Stimulated activated CD8-positive, alpha-beta memory T cell treated with anti-CD3 and anti-CD28 coated beads, Interleukin-4, amount 100 ng/mL, for 24 hours (primary cell): ENCODE data around the gene ARMH3.

Source experiments
- DNase-seq: peaks from one replicate; pipeline ENCODE4 v3.0.0-alpha.2; 2020; ENCODE audit warnings: low read depth

Gene ARMH3

GRCh38 chr10:101829561-101830315, 226.2 kb downstream of the ARMH3 start:
- DNase-seq: no peak

DNA sequence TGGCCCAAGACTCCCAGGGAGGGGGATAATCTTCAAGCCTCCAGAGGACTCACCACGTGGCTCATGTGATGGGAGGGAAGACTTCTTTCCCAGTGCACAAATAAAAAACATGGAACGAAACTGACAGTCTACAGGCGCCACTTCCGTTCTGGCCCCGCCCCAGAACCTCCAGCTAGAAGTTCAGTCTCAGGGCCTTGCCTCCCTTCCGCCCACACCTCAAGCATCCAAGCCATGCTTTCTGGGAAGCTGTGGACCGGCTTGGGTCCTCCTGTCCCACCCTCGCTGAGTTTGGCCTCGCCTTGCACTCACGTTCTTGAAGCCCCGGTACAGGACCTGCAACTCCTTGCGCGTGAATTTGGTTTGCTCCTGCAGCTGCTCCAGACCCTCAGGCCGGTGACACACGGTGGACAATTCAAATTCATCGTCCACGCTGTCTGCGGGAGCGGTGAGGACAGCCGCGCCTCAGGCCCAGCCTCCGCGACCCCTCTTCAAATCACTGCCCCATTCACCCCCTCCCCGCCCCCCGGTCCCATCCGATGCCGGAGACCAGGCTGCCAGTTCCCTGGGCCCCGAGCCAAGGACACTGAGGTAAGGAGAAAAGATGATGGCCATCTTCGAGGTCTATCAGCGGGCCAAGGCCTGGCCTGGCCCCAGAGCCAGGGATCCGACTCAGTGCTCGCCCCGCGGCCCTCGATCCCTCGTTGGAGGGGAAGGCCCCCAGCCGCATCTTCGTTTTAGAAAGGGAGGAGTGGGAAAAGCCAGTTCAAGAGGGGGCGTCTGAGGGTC, 227.0 kb downstream of the ARMH3 start:
- no peak for DNase-seq

- no peak for DNase-seq
Measured at GRCh38 chr10:101827919-101828600, 227.9 kb downstream of the ARMH3 start.

DNA sequence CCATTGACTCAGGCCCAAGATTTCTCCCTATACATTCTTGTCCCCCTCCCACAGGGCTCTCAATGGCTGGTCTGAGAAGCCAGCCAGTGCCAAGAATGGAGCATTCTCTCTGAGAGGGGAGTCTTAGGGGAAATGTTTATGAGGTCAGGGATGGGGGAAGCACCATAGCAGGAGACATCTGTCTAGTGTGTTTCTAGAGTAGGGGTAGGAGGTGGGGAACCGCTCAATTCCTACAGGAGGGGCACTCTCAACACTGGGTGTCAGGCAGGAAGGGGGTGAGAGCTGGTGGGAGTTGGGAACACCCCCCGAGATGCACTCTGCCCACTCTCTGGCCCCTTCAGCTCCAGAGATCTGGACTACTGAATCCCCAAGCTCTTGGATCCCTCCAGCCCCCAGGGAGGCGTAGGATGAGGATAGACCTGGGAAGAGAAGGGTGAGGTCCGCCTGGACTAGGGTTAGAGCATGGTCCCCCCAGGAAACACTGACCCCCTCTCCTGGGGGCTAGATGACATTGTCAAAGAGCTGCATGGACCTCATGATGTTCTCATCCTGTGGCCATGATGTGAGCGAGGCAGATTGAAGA, 229.0 kb downstream of the ARMH3 start:
- no peak for DNase-seq

DNA sequence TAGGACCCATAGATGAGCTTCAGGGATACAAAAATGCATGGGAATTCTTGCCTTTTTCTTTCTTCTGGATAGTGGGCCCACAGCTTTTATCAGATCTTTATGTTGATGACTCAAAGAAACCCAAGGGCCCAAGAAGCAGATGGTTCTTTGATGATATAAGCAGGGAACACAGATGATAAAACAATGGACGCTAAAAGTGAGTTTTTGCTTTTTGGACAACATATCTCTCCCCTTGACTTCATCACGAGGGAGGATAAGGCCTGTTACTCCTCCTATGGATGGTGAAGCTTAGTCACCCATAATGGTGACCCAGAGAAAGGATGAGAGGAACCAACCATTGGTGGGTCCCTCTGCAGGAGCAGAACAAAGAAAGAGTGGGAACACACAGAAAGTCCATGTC, 231.2 kb downstream of the ARMH3 start:
- no peak for DNase-seq

GRCh38 chr10:101818872-101819633, 236.9 kb downstream of the ARMH3 start:
- no peak for DNase-seq

DNA sequence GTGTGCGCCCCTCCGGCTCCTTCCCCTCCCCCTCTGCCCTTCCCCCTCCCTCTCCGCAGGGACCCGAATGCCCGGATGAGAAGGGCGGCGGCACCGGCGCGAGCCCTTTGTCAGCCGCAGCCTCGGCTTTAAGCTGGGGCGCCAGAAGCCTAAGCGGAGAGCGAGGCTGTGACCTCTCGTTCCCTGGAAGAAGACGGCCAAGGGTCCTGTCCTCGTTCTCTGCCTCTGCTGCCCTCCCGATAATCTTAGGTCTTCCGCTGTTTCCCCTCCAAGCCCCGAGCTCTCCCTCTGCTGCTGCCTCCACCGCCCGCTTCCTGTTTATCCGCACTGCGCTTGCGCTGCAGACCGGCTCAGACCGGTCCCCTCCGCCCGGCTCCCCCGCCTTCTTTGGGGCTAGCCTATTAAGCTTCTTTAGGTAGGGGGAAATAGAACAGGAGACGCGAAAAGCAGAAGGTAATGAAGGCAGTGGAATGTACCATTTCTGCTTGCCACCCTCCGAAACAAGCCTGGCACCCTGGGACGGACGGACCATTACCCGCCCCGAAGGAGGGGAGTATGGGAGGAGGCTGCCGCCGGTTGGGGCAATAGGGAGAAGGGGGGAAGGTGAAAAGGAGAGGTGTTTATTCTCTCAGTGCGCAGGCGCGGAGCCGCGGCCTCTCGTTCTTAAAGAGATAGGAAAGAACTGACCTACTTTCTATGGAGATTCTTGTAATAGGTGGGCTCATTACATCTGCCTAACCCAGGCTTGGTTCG, 237.7 kb downstream of the ARMH3 start, which contains the start of gene OGA:
OGA (minus strand) TSS at position 326 of the 753 bp plus-strand sequence. CDS start 422 bp downstream, outside the sequence.
- DNase-seq: peak; percentile 96

DNA sequence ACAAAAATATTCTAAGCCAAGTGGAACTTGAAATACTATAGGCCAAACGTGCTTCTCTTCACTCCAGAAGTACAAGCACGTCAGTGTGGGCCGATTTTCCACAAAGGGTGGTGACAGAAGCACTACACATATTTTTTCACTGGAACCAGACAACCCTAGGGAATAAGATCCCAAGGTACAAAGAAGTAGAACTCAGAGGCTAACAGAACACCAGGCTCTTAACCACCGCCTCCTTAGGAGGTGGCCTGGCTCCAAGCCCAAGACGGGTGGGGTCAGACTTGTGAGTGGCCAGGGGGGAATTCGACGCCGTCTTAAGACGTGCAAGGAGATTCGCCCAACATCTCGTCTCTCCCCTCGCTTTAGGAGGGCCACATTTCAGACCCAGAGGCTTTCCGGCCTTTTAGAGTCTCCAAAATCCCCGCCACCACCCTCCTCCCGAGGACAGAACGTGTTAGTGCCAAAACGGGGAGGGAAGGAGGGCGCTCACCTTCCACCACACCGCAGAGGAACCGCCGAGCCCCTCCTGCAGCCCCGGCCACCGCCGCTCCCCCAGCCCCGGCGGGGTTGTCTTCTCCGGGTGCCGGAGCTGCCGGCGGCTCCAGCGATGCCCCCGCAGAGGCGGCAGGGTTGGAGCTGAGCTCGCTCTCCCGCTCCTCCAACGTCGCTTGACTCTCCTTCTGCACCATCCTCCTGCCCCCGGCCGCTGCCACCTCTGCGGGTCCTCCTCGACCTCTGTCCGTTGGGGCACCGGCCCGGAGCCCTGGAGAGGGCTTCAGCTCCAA, 238.4 kb downstream of the ARMH3 start:
- DNase-seq: no peak

DNA sequence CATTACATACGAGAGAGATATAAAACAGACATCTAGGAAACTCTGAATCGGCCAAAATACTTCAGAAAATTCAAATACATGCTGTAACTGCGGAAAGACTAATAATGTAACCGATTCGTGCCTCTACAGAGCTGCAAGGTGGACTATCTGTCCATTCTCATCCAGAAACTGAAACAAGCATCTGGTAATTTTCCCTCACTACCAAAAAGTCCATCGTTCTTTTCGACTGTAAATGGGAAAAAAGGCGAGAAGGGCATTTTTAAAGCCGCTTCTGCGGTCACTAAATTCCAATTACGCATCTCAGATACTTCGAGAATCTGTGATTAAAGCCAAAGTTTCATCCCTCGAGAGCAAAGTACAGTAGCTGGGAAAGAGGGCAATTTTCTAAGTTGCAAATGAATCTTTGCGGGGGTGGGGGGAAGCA, 239.0 kb downstream of the ARMH3 start:
- DNase-seq: no peak

DNA sequence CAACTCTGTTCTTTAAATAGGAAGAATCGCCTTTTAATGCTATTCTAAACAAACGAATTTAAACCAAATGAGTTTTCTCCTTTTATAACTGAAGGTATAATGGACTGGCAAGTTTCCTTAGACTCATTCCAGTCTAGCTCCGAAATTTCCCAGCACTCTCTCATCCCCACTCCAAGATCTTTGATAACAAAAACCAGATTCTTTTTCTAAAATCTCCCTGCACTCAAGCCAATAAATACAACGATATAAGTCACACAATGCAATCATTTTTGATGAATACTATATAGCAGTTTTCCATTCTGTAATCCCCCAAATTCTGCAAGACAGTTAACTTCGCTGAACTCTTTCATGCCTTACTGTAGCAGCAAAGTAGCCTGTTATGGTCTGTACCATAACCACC, 239.6 kb downstream of the ARMH3 start:
- no peak for DNase-seq

GRCh38 chr10:101814466-101815071, 241.4 kb downstream of the ARMH3 start:
- no peak for DNase-seq

DNA sequence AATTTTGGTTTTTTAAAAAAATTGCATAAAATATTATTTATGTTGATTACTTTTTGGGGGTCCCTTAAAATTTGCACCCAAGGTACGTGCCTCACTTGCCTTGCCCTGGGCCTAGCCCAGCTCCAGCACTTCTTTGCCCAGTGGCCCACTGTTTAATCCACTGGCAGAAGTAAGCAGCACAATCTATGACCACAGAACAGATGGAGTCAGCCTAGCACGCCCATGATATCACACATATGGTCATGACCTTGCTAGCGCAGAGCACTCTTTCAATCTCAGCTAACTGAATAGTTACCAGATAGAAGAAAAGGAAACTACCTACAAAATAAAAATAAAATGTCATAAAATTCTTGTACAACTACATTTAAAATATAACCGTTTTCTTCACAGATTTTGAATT, 243.4 kb downstream of the ARMH3 start:
- no peak for DNase-seq

DNA sequence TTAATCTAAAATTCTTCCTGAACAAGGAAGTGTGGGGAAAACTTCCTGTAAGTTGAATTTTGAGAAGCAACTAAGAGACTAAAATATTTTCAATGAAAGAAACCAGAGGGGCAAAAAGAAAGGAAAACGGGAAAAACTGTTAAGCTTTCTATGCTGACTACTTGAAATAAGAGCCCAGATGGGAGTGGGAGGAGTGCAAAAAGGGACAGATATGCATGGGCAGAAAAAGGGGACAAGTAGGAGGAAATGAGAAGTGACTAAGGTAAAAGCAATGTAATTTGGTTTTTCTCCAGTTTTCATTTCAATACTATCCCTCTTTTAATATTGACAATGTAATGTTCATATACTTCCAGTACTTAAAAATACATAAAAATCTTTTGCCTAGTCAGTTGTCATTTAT, 248.8 kb downstream of the ARMH3 start:
- no peak for DNase-seq

DNA sequence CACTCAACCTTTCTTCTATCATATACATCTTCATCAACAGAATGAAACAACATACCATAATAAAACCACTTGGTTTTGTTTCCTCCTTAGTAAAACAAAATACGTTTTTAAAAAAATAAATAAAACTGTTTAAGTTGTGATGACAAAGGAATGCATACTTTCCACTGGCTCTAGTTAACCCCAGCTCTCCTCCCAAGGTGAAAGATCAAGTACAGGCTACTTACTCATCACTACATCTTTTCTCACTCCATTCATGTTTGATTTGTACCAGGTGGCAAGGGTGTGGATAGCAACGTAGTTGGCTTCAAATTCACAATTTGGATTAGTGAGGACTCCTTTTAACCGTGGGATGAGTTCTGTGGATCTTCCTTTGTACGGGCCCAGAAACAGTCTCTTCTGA, 252.5 kb downstream of the ARMH3 start:
- DNase-seq: no peak

- no peak for DNase-seq
Measured at GRCh38 chr10:101797403-101798059, 258.4 kb downstream of the ARMH3 start.
